Endothelial cell of umbilical vein (primary cell): ENCODE results near the gene CCSER2.
"Not testable (repeated sequence)": the region's sequence is repeated elsewhere in the genome, so short reads cannot be mapped to it uniquely, and the experiment has no call there.

Source experiments
- CTCF ChIP-seq, 2 donors: IDR thresholded peaks; 1 replicate in 1 of 2; 2 replicates in 1 of 2; pipeline ENCODE4 v1.5.1; 2011; ENCODE audit warnings: low read length in 2 of 2, mild to moderate bottlenecking in 2 of 2, moderate library complexity in 2 of 2, control low read depth in 1 of 2, inconsistent platforms in 1 of 2, low read depth in 1 of 2; ENCODE audit not compliant: insufficient read depth in 1 of 2; ENCODE audit errors: extremely low read depth in 1 of 2
- EZH2 ChIP-seq: IDR thresholded peaks from 2 replicates; pipeline ENCODE4 v1.6.1; 2012; ENCODE audit warnings: borderline replicate concordance, low read depth, mild to moderate bottlenecking, moderate library complexity, low read length, inconsistent platforms; ENCODE audit not compliant: severe bottlenecking
- JUN ChIP-seq: IDR thresholded peaks from 2 replicates; pipeline ENCODE4 v1.6.1; 2011; ENCODE audit warnings: borderline replicate concordance, low read depth; ENCODE audit not compliant: insufficient read length, insufficient read depth
- MAX ChIP-seq: IDR thresholded peaks from 2 replicates; pipeline ENCODE4 v1.6.1; 2011; ENCODE audit not compliant: insufficient read depth, insufficient read length
- POLR2A ChIP-seq: IDR thresholded peaks from 2 replicates; pipeline ENCODE4 v1.6.1; 2012; ENCODE audit warnings: low read depth, mild to moderate bottlenecking, control low read depth, low read length
- POLR2AphosphoS5 ChIP-seq: IDR thresholded peaks from 2 replicates; pipeline ENCODE4 v1.6.1; 2012; ENCODE audit warnings: low read depth, mild to moderate bottlenecking, control low read depth, low read length, moderate library complexity; ENCODE audit not compliant: insufficient read depth

GRCh38 chr10:84525807-84526182, 197.4 kb downstream of the CCSER2 start:
- TF ChIP-seq CTCF (IDR thresholded peaks at IDR 0.05; ENCODE audit: extremely low read depth in 1 of 2, insufficient read depth in 1 of 2, low read depth in 1 of 2, low read length in 2 of 2); JUN; POLR2A; EZH2; MAX; POLR2AphosphoS5: not testable (repeated sequence)
